NCI-H446 treated with DMSO at 0.1 percent for 48 hours (cell line): Measurements from ENCODE around the gene KANK4.

Source experiments
- DNase-seq: peaks from one replicate; lab custom pipeline; 2025; lab: John Stamatoyannopoulos, UW

The KANK4 gene

DNA sequence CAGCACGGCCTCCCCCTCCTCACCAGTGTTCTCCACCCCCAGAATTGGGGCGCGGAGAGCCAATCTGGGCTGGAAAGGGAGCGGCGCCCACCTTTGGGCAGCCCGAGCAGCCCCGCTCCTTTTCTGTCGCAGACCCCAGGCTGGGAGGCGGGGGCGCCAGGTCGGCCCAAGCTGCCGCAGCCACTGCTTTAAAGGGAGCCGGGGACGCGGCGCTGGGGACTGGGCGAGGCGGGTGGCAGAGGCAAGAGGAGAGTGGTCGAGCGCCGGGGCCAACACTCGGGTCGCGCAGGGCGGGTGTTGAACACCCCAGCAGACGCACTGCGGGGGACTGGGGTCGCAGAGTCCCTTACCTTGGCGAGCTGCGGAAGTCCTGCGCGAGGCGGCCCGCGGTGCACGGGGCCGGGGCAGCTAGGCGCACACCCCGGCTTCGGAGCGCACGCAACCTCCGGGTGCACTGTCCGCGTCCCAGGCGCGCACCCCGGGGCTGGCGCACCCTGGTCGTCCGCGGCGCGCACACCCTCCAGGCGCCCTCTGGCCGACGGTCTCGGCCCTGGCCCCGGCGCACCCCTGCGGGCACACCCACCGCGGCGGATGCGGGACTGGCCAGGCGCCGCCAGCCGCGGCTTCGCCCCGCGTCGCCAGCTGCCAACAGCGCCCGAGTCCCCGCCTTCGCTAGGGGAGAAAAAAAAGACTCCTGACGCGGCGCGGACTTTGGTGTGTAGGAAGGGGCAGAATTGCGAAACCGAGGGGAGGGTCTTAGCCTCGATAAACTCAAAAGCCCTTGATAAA lies at the start of gene KANK4:
Gene KANK4, minus strand, starts transcription at position 679 of the 789 bp plus-strand sequence. CDS start 37,870 bp downstream, outside the sequence.
- no peak for DNase-seq

- DNase-seq: no peak
Measured at GRCh38 chr1:62368989-62369388, 49.8 kb upstream of the KANK4 start.

- DNase-seq: no peak
Measured at GRCh38 chr1:62367005-62367557, 47.8 kb upstream of the KANK4 start.

DNA sequence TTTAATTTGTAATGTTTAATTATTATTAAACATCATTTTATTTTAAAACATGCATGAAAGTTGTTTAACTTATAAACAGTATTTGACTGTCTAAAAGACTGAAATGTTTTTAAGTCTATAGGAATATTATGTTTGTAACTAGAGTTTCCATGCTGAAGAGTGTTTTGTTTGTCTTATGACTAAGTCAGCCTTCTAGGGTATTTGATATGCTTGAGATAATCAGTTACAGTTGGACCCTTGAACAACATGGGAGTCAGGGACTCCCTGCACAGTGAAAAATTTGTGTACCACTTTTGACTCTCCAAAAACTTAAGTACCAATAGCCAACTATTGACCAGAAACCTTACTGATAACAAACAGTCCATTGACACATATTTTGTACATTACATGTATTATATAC lies 45.5 kb upstream of the KANK4 start:
- DNase-seq: no peak

DNA sequence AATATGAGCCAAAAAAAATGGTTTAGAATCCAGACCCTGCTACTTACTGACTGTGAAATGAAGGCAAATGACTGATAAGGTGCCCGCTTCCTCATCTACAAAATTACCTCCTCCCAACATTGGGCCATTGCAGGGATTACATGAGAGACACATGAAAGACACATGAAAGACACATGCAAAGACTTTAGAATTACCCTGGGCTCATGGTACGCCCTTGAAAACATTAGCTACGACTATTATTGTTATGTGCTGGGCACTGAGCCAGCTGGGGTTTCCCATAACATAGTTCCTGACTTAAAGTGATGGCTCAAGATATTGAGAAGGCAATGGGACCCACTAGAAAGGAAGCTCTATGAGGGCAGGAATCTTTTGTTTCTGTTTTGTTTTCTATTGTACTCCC lies 43.7 kb upstream of the KANK4 start:
- no peak for DNase-seq

GRCh38 chr1:62362061-62362917 lies 43.1 kb upstream of the KANK4 start:
- no peak for DNase-seq

DNA sequence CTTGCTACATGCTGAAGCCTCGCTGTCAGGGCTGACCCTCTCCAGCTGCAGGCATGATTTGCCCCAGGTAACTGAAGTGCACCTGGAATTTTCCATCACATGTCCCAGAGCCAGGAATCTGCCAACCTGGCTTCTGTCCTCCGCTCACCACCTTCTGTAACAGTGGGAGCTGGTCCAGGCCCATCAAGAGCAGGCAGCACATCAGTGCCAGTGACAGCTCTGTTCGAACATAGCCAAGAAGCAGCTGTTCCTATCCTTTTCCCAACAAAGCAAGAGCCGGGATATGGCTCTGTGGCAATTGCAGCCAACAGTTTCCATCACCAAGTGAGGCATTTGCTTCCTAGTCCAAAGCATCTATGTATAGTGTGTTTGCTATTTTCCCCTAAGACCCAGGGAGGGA lies 42.2 kb upstream of the KANK4 start:
- DNase-seq: no peak

GRCh38 chr1:62358665-62359373 lies 39.6 kb upstream of the KANK4 start:
- DNase-seq: no peak

DNA sequence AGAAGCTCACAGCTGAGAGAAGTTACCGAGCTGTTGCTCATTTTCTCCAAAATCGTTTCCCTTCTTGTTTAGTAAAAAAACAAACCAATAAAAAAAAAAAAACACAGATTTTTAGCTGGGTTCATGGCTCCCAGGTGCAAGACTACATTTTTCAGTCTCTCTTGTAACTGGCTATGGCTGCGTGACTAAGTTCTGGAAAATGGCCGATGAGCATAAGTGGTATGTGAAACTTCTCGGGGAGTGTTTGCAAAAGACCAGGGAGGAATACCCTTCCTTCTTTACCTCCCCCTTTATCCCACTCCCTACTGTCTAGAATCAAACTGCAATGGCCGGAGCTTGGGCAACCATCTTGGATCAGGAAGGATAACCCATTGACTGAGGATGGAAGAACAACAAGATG lies 38.7 kb upstream of the KANK4 start:
- DNase-seq: no peak

DNA sequence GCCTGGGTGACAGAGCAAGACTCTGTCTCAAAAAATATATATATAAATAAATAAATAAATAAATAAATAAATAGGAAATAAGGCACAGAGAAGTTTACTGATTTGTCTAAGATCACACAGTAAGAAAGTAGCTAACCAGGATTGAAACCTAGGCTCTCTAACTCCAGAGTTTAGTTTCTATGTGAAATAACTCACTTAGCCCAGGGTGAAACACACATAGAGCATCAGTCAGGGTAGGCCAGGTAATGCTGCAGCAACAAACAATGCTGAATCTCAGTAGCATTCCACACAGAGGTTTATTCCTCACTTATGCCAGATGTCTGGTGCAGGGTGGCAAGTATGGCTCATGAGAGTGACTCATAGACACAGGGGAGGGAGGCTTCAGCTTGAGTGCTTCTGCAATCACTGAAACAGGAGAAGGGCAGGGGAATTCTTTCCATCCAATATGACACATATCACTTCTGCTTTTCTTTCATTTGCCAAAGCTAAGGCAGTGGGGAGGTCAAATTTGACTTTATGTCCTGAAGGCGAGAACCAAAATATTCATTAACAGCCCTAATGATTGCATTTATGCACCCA lies 37.1 kb upstream of the KANK4 start:
- DNase-seq: no peak

DNA sequence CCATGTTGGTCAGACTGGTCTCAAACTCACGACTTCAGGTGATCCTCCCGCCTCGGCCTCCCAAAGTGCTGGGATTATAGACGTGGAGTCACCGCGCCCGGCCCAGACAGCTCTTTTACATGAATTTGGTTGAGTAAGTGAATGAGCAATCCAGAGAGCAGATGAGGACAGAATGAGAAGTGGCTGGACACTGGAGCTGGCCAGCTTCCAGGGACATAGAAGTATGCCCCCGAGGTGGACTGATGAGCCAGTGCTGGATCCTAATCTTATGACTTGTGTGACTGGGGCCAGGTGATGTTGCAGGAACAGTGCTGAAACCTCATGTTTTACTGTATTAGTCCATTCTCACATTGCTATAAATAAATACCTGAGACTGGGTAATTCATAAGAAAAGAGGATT lies 35.9 kb upstream of the KANK4 start:
- DNase-seq: no peak

GRCh38 chr1:62353853-62354252 lies 34.6 kb upstream of the KANK4 start:
- DNase-seq: no peak

GRCh38 chr1:62352387-62352786 lies 33.2 kb upstream of the KANK4 start:
- DNase-seq: no peak

- no peak for DNase-seq
Measured at GRCh38 chr1:62349470-62350233, 30.4 kb upstream of the KANK4 start.

DNA sequence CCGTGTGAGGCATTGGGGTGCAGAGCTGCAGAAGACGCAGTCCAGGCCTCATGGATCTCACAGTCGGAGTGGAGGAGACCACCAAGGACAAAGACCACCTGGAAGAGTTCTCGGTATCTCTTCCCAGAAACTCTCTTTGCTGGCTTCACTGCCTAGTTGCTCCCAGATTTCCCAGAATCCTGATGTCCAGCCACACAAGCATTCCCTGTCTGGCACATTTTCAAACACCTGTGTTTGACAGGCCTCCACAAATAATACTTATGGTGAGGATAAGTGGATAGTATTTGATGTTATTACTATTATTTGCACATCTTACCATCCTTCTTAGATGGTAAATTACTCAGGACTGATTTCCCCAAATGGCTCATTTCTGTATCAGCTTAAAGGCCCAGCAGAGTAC lies 27.7 kb upstream of the KANK4 start:
- no peak for DNase-seq

- DNase-seq: no peak
Measured at GRCh38 chr1:62343911-62344310, 24.7 kb upstream of the KANK4 start.

DNA sequence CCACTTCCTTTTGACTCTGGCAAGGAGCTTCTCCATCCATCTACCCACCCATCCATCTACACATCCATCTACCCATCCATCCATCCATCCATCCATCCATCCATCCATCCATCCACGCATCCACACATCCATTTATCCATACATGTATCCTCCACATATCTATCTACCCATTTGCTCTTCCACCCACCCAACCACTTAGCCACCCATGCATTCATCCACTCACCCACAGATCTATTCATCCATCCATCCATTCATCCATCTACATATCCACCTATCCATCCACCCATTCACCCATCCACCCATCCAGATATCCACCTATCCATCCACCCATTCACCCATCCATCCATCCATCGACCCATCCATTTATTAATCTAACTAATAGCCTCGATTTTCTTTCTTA lies 23.0 kb upstream of the KANK4 start:
- no peak for DNase-seq

DNA sequence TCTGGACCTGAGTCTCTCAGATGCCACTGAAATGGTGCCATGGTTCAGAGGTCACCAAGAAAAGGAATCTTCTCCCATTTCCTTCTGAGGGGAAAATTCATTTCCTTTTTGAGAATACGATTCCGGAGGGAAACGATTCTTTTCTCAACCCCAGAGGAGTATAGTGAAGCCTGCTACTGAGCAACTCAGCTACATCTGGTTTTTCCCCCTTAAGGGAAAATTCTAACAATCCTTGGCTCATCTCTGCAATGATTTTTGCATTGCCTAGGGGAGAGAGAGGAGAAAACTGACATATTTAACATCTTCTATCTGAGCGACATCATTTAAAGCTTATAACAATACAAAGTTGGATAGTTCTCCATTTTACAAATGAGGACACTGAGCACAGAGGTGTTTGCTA lies 22.4 kb upstream of the KANK4 start:
- DNase-seq: no peak

DNA sequence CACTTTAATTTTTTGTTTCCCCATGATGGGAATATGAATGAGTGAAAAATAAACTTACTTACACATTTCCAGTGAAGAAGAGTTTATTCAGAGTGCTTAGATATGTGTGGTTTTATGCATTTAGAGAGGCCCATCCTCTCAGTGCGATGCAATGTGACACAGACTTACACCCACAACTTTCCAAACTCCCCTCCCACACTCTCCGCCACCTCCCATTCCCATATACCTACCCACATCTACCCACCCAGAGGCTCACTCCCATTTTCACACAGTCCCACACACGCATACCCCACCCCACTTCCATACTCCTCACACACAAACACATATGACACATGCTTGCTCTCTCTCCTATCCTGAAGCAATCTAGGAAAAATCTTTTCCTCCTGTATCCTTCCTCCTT lies 21.9 kb upstream of the KANK4 start:
- no peak for DNase-seq

GRCh38 chr1:62337706-62338631 lies 18.7 kb upstream of the KANK4 start:
- no peak for DNase-seq
